Measurements from ENCODE around the gene LMBRD2. TPM values are rescaled to one million over a fixed set of nuclear protein-coding genes. Genes with fewer than 3 reads are reported as not detected.

LMBRD2 gene
- total and polyA plus RNA-seq, 2 donors (not counting 3 experiments of a cell fraction or from before 2014, with no cell fraction given) = 1.2 to 5.2 TPM

DNA sequence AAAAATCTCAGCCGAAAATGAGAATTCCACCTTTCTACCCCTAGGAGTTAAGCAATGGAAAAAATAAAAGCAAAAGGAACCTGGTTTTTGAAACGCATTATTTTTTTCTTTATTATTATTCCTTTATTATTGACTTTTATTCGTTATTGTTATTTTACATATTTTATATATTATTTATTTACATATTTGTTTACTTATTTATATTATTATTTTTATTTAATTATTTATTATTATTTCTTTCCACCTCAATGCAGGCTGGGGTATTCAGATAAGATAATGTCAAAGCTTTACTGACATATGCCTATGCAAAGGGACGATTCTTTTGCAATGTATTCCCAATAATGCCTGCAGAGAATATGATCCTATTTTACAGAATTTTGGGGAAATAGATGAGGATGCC lies 101.7 kb downstream of the LMBRD2 start:
- no peaks in the 10 kb centered on the region for H4K20me1 ChIP-seq (replicated peaks; ENCODE audit: control insufficient read depth, extremely low read depth, insufficient read depth, low read length)
- intact Hi-C loops (cut with micrococcal nuclease) = no loop called here
- H3K79me2 ChIP-seq (ENCODE audit: control insufficient read depth, insufficient read depth, low read length) = no peaks in the 10 kb centered on the region
- no peaks in the 10 kb centered on the region for H3K9me1 ChIP-seq (replicated peaks; ENCODE audit: control insufficient read depth, extremely low read depth, insufficient read depth, low read length)
- no peak overlapping the region for H3K4me3 ChIP-seq (replicated peaks in 1 of 3; ENCODE audit: insufficient read depth in 1 of 3, low read depth in 1 of 3, low read length in 3 of 3)
- FAIRE-seq (no peak), DNase-seq (ENCODE audit: low read depth, low spot score) (no peak)
- H3K27me3 ChIP-seq (ENCODE audit: control insufficient read depth in 2 of 2, insufficient read depth in 2 of 2, low read length in 2 of 2) = no peaks in the 10 kb centered on the region
- dilution Hi-C loops (cut with MboI; ENCODE audit: extremely low pct_ligation_motif_present, low sequenced_read_pairs) = no loop called here
- H3K9ac ChIP-seq (replicated peaks; ENCODE audit: extremely low read depth, insufficient read depth, low read length) = no peak overlapping the region
- no peak overlapping the region for H3K27ac ChIP-seq (ENCODE audit: insufficient read depth, low read depth, low read length)
- CTCF ChIA-PET = interaction anchor here (1.7 kb wide), 1 partner anchor 14 kb away, joined by 7 read pairs; no protein-coding TSS in a partner anchor
- H3K4me1 ChIP-seq (ENCODE audit: control insufficient read depth, extremely low read depth, insufficient read depth, low read length) = no peaks in the 10 kb centered on the region
- no peak for TF ChIP-seq MYC (IDR thresholded peaks at IDR 0.05; ENCODE audit: low read depth, low read length)
- TF ChIP-seq EZH2 (IDR thresholded peaks at IDR 0.05; ENCODE audit: borderline replicate concordance, low read depth, low read length, severe bottlenecking) = no peak
- TF ChIP-seq, protein P1, sequence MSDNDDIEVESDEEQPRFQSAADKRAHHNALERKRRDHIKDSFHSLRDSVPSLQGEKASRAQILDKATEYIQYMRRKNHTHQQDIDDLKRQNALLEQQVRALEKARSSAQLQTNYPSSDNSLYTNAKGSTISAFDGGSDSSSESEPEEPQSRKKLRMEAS (IDR thresholded peaks at IDR 0.05; ENCODE audit: insufficient read depth, insufficient read length) = no peak
- TF ChIP-seq POLR2A (IDR thresholded peaks at IDR 0.05; ENCODE audit: low read depth, low read length) = no peak
- no peak for TF ChIP-seq JUN (IDR thresholded peaks at IDR 0.05; ENCODE audit: borderline replicate concordance, insufficient read depth, insufficient read length, low read depth)
- TF ChIP-seq, protein P2, sequence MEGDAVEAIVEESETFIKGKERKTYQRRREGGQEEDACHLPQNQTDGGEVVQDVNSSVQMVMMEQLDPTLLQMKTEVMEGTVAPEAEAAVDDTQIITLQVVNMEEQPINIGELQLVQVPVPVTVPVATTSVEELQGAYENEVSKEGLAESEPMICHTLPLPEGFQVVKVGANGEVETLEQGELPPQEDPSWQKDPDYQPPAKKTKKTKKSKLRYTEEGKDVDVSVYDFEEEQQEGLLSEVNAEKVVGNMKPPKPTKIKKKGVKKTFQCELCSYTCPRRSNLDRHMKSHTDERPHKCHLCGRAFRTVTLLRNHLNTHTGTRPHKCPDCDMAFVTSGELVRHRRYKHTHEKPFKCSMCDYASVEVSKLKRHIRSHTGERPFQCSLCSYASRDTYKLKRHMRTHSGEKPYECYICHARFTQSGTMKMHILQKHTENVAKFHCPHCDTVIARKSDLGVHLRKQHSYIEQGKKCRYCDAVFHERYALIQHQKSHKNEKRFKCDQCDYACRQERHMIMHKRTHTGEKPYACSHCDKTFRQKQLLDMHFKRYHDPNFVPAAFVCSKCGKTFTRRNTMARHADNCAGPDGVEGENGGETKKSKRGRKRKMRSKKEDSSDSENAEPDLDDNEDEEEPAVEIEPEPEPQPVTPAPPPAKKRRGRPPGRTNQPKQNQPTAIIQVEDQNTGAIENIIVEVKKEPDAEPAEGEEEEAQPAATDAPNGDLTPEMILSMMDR (IDR thresholded peaks at IDR 0.05; ENCODE audit: extremely low read depth in 1 of 2, insufficient read depth in 1 of 2, low read depth in 1 of 2, low read length in 2 of 2) = no peak
- no peak for TF ChIP-seq FOS (IDR thresholded peaks at IDR 0.05; ENCODE audit: borderline replicate concordance, insufficient read depth, low read length)
- TF ChIP-seq POLR2AphosphoS5 (IDR thresholded peaks at IDR 0.05; ENCODE audit: insufficient read depth, low read depth, low read length) = no peak
- TF ChIP-seq GATA2 (IDR thresholded peaks at IDR 0.05; ENCODE audit: insufficient read depth, insufficient read length, low read depth, low read length) = no peak
- POLR2A ChIA-PET = no interaction called here
- H3K9me3 ChIP-seq (replicated peaks; ENCODE audit: control insufficient read depth, insufficient read depth, low read length) = no peaks in the 10 kb centered on the region
- H2AFZ ChIP-seq (ENCODE audit: low read depth, low read length) = no peak overlapping the region
- H3K4me2 ChIP-seq (ENCODE audit: insufficient read depth, low read length) = no peak overlapping the region
- BruUV-seq (replicated peaks) = no TSS peak
- no peaks in the 10 kb centered on the region for H3K36me3 ChIP-seq (ENCODE audit: control insufficient read depth in 2 of 2, extremely low read depth in 1 of 2, insufficient read depth in 2 of 2, low read length in 2 of 2)

MicroRNAs within 50 kb of the gene (microRNA counts, 767-probe panel; counts per million panel counts)
- 723 counts per million, percentile 96 among the panel's probes with 10 or more counts for microRNA hsa-miR-580

Small RNAs within 50 kb of the gene (microRNA-seq; reads per million reads assigned to microRNA genes)
- 2.7 reads per million for gene MIR580 (ENCODE audit: borderline number of aligned reads, borderline replicate concordance)

Small RNAs within 50 kb of the gene (small RNA-seq; reads per million reads assigned to genes)
- gene AC016612.1 (ENCODE audit: insufficient read depth, insufficient read length, low read depth, low replicate concordance) (not detected), gene MIR580 (ENCODE audit: insufficient read depth, insufficient read length, low read depth, low replicate concordance) (not detected), gene RNU6-1305P (ENCODE audit: insufficient read depth, insufficient read length, low read depth, low replicate concordance) (not detected)

Other genes with a start within 250 kb of the LMBRD2 start
- gene CAPSL, start 213.3 kb downstream of the LMBRD2 start, total RNA-seq = not detected in 2 replicates
- not detected in 2 replicates for gene CAPSL, start 213.3 kb downstream of the LMBRD2 start, polyA plus RNA-seq
- gene UGT3A1, start 160.5 kb downstream of the LMBRD2 start, total RNA-seq = not detected in 2 replicates
- not detected in 2 replicates for gene UGT3A1, start 160.5 kb downstream of the LMBRD2 start, polyA plus RNA-seq
- not detected in 2 replicates for gene UGT3A2, start 85.0 kb downstream of the LMBRD2 start, total RNA-seq
- gene UGT3A2, start 85.0 kb downstream of the LMBRD2 start, polyA plus RNA-seq = not detected in 2 replicates
- gene SKP2, start 224 bp upstream of the LMBRD2 start, total RNA-seq = 40.9 and 42.0 TPM in 2 replicates
- 9.8 and 12.5 TPM in 2 replicates for gene SKP2, start 224 bp upstream of the LMBRD2 start, polyA plus RNA-seq
- 18.2 and 20.3 TPM in 2 replicates for gene NADK2, start 90.0 kb upstream of the LMBRD2 start, total RNA-seq
- 3.6 and 4.0 TPM in 2 replicates for gene NADK2, start 90.0 kb upstream of the LMBRD2 start, polyA plus RNA-seq
- not detected in 2 replicates for gene RANBP3L, start 150.0 kb upstream of the LMBRD2 start, total RNA-seq
- gene RANBP3L, start 150.0 kb upstream of the LMBRD2 start, polyA plus RNA-seq = not detected in 2 replicates

All from endothelial cell of umbilical vein (primary cell).